GM12865 (cell line): ENCODE data around the gene PEX5L.

ENCODE experiments used
- DNase-seq: peaks from one replicate; pipeline ENCODE4 v3.0.0; 2010; ENCODE audit warnings: low read depth
- H3K4me3 ChIP-seq: 2 replicates; pipeline ENCODE4 v1.5.1; 2011; ENCODE audit warnings: mild to moderate bottlenecking, low read depth, low read length, control low read depth
- TF ChIP-seq, protein P1 (sequence below): IDR thresholded peaks from 2 replicates; pipeline ENCODE4 v1.5.1; 2011; ENCODE audit warnings: low read length, control low read depth, low read depth, inconsistent platforms; ENCODE audit not compliant: insufficient read depth; ENCODE audit errors: missing control alignments

The PEX5L gene

DNA sequence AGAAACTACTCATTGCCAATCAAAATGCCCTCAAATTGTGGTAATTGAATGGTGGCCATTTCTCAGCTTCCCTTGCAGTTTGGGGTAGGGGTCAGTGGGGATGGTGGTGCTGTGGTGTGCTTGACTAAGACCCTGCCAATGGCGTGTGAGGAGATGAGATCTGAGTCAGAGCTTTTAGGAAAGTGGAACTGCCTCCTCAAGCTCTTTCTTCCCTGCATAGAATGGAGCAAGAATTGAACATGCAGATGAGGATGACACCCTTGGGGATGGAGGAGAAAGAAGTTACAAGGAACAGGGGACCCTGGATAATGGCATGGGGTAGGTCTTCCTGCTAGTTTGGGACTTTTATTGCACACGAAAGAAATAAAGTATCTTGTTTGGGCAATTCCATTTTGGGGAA lies 188.0 kb downstream of the PEX5L start:
- TF ChIP-seq, protein P1, sequence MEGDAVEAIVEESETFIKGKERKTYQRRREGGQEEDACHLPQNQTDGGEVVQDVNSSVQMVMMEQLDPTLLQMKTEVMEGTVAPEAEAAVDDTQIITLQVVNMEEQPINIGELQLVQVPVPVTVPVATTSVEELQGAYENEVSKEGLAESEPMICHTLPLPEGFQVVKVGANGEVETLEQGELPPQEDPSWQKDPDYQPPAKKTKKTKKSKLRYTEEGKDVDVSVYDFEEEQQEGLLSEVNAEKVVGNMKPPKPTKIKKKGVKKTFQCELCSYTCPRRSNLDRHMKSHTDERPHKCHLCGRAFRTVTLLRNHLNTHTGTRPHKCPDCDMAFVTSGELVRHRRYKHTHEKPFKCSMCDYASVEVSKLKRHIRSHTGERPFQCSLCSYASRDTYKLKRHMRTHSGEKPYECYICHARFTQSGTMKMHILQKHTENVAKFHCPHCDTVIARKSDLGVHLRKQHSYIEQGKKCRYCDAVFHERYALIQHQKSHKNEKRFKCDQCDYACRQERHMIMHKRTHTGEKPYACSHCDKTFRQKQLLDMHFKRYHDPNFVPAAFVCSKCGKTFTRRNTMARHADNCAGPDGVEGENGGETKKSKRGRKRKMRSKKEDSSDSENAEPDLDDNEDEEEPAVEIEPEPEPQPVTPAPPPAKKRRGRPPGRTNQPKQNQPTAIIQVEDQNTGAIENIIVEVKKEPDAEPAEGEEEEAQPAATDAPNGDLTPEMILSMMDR: no peak
- no peak for DNase-seq

GRCh38 chr3:179842061-179842460 lies 194.7 kb downstream of the PEX5L start:
- H3K4me3 ChIP-seq: no peak overlapping the region
- TF ChIP-seq, protein P1: no peak
- no peak for DNase-seq

More for the DNA sequence above, 188.0 kb downstream of the PEX5L start:
- H3K4me3 ChIP-seq: no peak overlapping the region

- TF ChIP-seq, protein P1: no peak
- DNase-seq: no peak
- no peak overlapping the region for H3K4me3 ChIP-seq
Measured at GRCh38 chr3:179840985-179841384, 195.8 kb downstream of the PEX5L start.

DNA sequence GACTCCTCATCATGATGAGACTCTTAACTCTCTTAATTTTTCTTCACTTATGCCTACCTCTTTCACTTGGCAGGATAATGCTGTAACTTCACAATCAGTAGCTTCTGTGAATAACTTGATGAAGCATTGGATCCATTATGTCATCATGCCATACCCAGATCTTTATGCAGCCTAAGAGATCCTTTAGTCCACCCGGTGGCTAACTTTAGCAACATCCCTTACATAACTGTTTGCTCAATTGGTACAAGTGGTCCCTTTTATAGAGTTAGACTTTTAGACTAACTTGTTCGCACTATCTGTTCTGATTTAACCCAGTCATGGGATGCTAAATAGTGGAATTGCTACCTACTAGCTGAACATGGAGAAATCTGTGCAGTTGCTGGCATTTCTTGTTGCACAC lies 199.4 kb downstream of the PEX5L start:
- TF ChIP-seq, protein P1: no peak
- no peak for DNase-seq
- H3K4me3 ChIP-seq: no peak overlapping the region

GRCh38 chr3:179833294-179833693 lies 203.4 kb downstream of the PEX5L start:
- H3K4me3 ChIP-seq: no peak overlapping the region
- no peak for DNase-seq
- TF ChIP-seq, protein P1: no peak

- H3K4me3 ChIP-seq: no peak overlapping the region
- TF ChIP-seq, protein P1: no peak
- no peak for DNase-seq
Measured at GRCh38 chr3:179832333-179832854, 204.3 kb downstream of the PEX5L start.

DNA sequence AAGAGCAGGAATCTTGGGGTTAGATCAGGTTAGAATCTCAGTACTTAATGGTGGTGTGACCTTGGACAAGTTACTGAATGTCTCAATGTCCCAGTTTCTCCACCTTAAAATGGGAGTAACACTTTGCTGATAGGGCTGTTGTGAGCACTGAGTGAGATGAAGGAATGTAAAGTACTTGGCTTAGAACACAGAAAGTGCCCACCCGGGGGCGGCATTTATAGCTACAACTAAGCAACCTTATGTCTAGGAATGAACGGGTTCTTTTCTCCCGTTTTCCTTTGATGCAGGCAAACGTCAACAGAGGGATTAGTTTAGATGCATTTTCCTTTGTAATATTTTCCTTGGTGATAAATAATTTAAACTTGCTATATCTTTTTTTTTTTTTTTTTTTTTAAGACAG lies 207.3 kb downstream of the PEX5L start:
- DNase-seq: no peak
- H3K4me3 ChIP-seq: no peak overlapping the region
- TF ChIP-seq, protein P1: no peak
